ENCODE measurements around the gene RASA1.
"Not testable (repeated sequence)": the region's sequence is repeated elsewhere in the genome, so short reads cannot be mapped to it uniquely, and the experiment has no call there.

The RASA1 gene

DNA sequence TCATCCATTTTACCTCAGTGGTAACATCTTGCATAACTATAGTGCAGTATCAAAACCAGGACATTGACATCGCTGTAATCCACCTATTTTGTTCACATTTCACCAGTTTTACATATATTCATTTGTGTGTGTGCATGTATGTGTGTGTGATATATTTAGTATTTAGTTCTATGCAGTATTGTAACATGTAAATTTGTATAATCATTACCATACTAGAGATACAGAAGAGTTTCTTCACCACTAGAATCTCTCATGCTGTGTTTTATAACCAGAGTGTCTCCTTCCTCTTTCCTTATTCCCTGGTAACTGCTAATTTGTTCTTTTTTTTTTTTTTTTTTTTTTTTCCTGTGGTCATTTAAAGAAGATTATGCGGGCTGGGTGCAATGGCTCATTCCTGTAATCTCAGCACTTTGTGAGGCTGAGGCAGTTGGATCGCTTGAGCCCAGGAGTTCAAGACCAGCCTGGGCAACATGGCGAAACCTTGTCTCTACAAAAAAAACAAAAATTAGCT, 11.0 kb downstream of the RASA1 start:
- no peak for DNase-seq (ENCODE audit: low read depth in 2 of 3, low spot score in 2 of 3)

DNA sequence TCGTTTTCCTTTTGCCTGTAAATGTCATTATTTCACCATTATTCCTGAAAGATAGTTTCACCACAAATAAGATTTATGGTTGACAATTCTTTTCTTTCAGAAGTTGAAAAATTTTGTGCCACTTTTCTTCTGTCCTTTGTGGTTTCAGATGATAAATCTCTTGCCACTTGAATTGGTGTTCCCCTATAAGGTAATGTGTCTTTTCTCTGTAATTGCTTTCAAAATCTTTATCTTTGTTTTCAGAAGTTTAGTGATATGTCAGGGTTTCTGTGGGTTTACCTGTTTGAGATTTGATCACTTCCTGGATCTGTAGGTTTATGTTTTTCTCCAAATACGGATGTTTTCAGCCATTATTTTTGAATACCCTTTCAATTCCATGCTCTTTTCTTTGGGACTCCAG, 14.6 kb downstream of the RASA1 start:
- no peak for DNase-seq (ENCODE audit: low read depth in 2 of 3, low spot score in 2 of 3)

DNA sequence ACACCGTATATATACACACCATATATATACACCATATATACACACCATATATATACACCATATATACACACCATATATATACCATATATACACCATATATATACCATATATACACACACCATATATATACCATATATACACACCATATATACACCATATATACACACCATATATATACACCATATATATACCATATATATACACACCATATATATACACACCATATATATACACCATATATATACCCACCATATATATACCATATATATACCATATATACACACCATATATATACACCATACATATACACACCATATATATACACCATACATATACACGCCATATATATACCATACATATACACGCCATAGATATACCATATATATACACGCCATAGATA, 19.6 kb downstream of the RASA1 start:
- not testable (repeated sequence) for DNase-seq (ENCODE audit: low read depth in 2 of 3, low spot score in 2 of 3)

DNA sequence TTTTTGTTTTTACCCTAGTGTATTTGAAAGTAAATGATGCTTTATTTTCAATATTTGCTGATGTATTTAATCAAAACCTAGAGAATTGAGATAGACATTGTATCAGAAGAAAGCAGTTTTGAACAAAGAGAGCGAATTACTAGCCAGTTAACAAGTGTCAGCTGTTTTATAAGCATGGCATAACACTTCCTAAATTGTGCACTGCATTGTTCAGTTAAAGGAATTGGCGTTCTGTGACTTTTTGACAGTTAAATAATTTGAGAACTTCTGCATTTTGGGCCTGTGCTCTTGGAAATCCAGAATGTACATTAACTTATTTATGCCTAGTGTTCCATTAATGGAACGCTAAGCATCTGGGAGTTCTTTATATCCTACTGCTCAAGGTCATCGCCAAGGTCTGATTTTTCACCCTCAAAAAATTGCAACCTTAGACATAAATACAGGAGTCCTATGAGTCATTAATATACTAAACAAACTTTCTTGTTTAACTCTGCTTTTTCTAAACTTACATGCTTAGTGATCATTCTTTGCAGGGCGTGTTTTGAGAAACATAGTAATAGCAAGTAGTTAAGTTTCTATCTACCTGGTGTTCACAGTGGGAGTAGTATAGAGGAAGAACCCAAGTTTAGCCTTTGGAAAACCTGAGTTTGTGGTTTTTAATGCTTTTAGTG, 31.1 kb downstream of the RASA1 start:
- DNase-seq (ENCODE audit: low read depth in 2 of 3, low spot score in 2 of 3): no peak

DNA sequence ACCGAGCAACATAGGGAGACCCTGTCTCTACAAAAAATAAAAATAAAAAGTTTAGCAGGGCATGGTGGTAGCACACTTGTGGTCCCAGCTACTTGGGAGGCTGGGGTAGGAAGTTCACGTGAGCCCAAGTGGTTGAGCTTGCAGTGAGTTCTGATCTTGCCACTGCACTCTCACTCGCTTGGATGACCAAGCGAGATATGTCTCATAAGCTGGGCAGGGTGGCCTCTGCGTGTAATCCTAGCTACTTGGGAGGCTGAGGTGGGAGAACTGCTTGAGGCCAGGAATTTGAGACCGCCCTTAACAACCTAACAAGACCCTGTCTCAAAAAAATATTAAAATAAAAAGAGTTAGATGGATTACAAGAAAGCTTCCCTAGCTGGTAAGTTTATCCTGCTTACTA, 32.5 kb downstream of the RASA1 start:
- no peak for DNase-seq (ENCODE audit: low read depth in 2 of 3, low spot score in 2 of 3)

DNA sequence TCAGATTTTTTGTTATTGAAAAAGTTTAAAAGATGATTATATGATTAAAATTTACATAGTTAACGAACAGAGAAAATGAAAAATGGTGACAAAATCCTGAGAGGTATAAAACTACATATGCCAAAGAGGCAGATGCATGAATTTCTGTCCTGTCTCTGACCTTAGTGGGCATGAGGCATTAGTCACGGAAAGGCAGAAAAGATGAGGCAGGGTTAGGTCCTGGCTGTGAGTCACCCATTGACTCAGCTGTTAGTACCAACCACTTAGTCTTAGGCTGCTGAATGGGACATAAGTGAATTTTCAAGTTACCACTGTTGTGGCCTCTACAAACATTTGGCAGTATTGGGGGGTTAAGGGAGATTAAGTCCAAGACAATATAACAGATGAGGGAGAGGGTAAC, 33.1 kb downstream of the RASA1 start:
- DNase-seq (ENCODE audit: low read depth in 2 of 3, low spot score in 2 of 3): peak in 2 of 3 experiments; percentile 10 to 11

DNA sequence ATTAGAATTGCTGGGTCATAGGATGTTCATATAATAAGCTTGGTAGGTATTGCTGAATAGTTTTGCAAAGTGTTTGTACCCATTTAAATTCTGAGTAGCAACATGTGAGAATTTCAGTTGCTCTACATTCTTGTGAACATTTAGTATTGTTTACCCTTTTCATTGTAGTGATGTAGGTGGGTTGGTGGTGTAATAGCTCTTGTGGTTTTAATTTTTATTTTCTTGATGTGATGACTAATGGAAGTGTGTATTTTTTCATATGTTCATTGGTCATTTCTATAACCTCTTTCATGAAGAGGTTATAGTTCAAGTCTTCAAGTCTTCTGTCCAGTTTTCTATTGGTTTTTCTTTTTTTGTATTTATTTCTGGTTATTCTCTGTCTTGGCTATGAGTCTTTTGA, 34.4 kb downstream of the RASA1 start:
- DNase-seq (ENCODE audit: low read depth in 2 of 3, low spot score in 2 of 3): no peak

DNA sequence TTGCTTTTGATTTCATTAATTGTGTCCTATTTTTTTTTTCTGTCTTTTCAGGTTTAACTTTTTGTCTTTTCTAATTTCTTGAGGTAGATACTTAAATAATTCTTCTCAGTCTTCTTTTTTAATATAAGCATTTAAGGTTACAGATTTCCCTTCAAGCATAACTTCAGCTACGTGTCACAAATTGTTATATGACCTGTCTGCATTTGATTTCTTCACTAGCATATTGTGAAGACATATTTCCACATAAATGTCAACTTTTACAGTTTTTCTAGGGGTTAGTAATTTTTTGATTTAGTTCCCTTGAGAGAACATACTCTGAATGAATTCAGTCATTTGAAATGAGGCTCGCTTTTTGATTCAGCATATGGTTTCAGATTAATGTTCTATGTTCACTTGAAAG, 35.6 kb downstream of the RASA1 start:
- no peak for DNase-seq (ENCODE audit: low read depth in 2 of 3, low spot score in 2 of 3)

DNA sequence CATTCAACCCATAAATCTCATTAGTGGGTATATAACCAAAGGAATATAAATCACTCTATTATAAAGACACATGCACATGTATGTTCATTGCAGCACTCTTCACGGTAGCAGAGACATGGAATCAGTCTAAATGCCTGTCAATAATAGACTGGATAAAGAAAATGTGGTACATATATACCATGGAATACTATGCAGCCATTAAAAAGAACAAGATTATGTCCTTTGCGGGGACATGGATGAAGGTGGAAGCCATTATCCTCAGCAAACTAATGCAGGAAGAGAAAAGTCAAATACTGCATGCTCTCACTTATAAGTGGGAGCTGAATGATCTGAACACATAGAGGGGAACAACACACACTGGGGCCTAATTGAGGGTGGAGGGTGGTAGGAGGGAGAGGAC, 38.4 kb downstream of the RASA1 start:
- not testable (repeated sequence) for DNase-seq (ENCODE audit: low read depth in 2 of 3, low spot score in 2 of 3)

DNA sequence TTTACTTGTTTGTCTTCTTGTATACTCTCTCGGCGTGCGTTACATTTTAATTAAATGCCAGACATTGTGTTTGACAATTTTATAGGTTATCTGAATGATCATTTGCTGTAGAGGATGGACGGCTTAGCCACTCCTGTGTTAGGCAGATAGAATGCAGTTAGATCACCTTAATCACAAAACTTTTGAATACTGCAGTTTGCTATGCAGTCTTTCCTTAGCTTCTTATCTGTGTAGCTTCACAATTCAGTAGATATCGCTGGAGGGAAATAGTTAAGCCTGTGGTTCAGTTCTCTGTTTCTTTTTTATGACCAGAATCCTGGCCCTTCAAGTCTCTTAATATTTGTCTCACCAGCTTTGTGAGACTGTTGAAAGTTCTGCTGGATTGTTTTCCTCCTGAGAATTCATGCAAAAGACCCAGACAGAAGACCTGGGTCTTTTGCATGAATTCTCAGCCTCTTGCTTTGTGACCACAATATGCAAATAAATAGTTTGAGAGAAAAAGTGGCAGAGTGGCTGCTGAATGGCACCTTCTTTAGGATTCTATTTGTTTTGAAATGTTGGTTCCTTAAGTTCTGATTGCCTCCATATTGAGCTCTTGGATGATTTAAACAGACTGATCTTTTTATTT, 40.2 kb downstream of the RASA1 start:
- DNase-seq (ENCODE audit: low read depth in 2 of 3, low spot score in 2 of 3): no peak

DNA sequence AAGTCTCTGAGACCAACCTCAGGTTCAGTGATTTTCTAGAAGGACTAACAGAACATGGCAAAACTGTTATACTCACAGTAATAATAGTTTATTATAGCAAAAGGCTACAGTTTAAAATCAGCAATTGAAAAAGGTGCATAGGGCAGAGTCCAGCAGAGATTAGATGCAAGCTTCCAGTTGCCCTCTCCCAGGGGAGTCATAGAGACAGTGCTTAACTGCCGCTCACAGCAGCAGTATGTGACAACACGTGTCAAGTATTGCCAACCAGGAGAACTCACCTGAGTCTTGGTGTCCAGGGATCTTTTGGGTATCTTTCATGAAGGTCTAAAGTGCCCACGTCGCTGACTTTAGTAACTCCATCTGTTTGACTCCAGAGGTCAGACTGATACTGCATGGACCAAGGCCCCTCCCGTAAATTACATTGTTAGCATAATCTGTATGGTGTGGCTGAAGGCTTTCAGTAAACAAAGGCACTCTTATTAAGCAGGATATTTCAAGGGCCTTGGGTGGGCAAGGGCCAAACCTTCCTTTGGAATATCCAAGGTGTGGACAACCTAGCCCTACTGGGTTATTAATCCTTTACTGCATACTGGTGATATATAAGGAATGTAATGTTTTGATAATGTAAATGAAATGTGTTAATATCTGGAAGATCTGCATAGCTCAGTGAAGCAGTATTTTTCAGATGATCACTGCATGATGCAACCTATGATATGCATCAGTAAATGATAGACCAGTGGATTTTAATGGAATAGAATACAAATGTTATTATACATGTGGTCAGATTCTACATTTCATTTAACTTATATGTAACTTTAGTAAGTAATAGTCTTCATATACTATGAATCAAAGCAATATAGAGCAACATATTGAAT, 44.0 kb downstream of the RASA1 start:
- DNase-seq (ENCODE audit: low read depth in 2 of 3, low spot score in 2 of 3): no peak

DNA sequence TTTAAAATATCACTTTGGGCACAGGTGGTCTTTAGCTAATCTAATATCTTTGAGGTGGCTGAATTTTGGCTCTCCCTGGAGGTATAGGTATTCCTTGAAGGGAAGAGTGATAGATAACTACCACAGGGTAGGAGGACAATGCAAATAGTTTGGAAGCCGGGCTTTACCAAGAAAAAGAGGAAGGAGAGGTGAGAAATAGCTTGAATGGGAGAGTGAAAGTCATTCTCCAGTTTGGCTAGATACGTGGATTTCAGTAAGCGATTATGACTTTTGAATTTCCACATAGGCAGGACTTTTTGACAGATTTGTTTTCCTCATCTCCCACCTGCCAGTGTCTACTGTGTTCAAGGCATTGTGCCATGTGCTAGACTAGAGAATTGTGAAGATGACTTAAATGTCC, 45.5 kb downstream of the RASA1 start:
- no peak for DNase-seq (ENCODE audit: low read depth in 2 of 3, low spot score in 2 of 3)

DNA sequence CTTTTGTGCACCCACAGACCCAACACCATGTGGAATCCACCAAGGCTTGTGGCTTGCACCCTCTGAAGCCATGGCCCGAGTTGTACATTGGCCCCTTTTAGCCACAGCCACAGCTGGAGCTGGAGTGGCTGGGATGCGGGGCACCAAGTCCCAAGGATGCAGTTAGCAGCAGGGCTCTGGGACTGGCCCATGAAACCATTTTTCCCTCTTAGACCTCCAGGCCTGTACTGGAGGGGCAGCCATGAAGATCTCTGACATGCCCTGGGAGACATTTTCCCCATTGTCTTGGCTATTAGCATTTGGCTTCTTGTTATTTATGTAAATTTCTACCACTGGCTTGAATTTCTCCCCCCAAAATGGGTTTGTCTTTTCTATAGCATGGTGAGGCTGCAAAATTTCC, 51.8 kb downstream of the RASA1 start:
- DNase-seq (ENCODE audit: low read depth in 2 of 3, low spot score in 2 of 3): no peak

DNA sequence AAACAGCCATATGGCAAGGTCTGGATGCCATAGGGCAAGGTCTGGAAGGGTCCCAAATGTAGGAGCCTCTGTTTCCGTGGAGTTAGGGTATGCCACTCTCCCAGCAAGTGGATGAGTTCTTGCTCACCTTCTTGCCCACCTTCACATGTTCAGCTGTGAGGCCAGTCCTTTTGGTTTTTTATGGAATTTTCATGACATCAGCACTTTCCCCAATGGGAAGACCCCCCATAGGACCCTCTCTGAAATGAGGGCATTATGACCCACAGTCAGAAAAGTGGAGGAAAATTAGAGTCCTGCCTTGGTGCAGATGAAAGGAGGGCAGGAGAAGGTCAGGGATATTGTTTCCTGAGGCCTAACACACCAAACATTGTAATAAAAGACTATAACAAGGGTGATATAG, 53.9 kb downstream of the RASA1 start:
- DNase-seq (ENCODE audit: low read depth in 2 of 3, low spot score in 2 of 3): no peak

DNA sequence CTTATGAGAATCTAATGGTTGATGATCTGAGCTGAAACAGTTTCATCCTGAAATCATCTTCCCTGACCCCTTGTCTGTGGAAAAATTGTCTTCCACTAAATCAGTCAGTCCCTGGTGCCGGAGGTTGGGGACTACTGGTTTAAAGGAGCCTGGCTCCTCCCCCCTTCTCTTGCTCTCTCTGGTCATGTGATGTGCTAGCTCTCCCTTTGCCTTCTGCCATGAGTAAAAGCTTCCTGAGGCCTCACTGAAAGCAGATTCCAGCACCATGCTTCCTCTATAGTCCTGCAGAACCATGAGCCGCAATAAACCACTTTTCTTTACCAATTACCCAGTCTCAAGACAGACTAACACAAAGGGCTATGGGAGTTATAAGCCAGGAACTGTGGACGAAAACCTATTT, 54.7 kb downstream of the RASA1 start:
- no peak for DNase-seq (ENCODE audit: low read depth in 2 of 3, low spot score in 2 of 3)

DNA sequence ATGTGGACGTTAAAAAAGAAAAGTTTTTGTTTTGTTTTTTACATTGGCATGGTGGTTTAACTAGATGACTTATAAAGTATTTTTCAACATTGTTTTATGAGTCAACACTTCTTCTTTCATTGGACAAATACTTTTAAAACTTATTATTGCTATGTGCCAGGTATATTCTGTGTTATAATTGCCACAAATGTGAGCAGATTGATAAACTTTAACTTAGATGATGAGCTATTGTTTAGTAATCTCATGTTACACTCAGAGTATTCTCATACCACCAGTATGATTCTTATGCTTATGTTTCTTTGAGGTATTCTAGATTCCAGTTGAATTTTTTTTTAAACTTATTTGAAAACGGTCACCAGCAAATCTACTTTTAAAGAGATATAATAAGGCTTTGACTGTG, 60.3 kb downstream of the RASA1 start:
- DNase-seq (ENCODE audit: low read depth in 2 of 3, low spot score in 2 of 3): no peak

DNA sequence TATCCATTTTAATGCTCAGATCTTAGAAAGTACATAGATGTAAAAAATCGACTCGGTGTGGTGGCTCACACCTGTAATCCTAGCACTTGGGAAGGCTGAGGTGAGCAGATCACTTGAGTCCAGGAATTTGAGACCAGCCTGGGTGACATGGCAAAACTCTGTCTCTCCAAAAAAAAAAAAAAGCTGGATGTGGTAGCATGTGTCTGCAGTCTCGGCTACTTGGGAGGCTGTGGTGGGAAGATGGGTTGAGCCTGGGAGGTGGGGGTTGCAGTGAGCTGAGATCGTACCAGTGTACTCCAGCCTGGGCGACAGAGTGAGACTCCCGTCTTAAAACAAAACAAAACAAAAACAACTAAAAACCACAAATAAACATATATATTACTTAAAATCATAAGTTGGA, 61.4 kb downstream of the RASA1 start:
- no peak for DNase-seq (ENCODE audit: low read depth in 2 of 3, low spot score in 2 of 3)

DNA sequence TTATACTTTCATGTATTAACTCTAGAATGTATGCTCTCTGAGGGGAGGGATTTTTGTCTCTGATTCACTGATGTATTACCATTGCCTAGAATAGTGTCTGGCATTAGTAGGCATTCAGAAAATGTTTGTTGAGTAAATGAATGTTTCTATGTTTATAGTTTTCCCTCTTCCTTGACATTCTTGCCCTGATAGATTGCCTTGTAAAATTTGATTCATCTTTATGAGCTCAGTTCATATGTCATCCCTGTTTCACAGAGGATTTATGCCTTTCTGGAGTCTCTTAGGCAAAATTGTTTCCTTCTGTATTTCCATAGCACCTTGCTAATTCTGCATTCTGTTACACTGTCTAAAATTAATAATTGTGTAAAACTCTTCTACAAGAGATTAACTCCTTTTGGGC, 72.3 kb downstream of the RASA1 start:
- no peak for DNase-seq (ENCODE audit: low read depth in 2 of 3, low spot score in 2 of 3)

DNA sequence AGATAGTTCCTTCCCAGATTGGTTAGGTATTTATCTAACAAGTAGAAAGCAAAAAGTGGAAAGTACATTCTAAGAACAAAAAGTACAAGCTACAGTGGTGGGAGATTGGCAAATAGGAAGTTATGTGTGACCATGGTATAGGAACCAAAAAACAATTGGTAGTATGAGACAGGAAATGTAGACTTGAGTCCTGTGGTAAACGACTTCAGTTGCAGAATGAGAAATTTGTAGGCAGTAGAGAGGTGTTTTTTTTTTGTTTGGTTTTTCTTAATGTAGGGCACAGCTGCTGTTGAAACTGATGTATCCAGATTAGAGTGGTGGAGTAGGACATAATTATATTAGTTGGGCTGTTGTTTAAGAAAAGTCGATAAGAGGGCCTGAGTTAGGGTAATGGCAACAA, 73.0 kb downstream of the RASA1 start:
- DNase-seq (ENCODE audit: low read depth in 2 of 3, low spot score in 2 of 3): no peak

DNA sequence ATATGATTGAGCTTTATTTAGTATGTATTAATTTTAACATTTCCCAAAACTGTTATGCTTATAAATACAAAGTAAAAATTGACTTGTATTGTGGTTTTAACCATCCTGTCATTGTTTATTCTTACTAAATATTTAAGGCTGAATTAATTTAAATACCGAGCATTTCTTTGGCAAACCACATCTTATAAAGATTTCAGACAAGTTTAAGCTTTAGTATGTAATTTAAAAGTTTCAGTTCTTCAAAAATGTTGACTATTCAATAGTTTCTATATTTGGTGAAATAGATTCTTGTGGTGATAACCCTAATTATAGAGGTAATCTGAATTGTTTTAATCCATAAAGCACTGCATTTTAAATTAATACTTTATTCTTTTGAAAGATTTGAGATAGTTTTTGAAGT, 79.6 kb downstream of the RASA1 start:
- no peak for DNase-seq (ENCODE audit: low read depth in 2 of 3, low spot score in 2 of 3)

DNA sequence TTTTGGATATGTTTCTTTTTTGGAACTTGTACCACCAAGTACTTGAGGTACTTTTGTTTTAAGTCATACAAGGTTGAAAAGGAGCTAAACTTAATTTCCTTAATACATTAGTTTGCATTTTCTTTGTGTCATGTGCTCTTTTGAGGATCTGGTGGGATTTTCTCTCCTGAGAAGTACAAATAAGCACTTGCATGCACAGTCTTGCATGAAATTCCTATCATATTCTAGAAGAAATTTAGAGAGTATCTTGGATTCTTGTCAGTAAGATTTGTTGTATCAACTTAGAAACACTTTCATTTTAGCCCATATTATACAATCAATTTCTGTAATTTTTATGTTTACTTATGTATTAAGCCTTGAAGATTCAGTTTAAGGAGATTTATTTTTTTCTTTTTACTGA, 80.2 kb downstream of the RASA1 start:
- no peak for DNase-seq (ENCODE audit: low read depth in 2 of 3, low spot score in 2 of 3)

DNA sequence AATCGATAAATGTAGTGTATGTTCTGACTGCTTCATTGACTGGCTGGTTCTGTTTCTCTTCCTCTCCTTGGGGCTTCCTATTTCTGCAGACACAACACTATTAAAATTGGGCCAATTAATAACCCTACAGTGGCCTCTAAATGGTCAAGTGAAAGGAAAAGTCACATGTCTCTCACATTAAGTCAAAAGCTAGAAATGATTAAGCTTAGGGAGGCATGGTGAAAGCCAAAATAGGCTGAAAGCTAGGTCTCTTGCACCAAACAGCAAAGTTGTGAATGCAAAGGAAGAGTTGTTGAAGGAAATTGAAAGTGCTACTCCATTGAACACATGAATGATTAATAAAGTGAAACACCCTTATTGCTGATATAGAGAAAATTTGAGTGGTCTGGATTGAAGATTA, 86.8 kb downstream of the RASA1 start:
- DNase-seq (ENCODE audit: low read depth in 2 of 3, low spot score in 2 of 3): no peak

Data from activated CD8-positive, alpha-beta memory T cell treated with anti-CD3 and anti-CD28 coated beads for 48 hours (primary cell).